ENCODE data around the gene LPAR5. TPM values are rescaled to one million over a fixed set of nuclear protein-coding genes. Genes with fewer than 3 reads are reported as not detected.
A peak's percentile ranks its signal among the peaks of the same experiment; 100 is the strongest.

LPAR5 gene
- total and polyA plus RNA-seq, 2 of the 13 experiments (the other 11 are each of a cell fraction or from before 2014, with no cell fraction given), result 0.09 to 0.32 TPM

DNA sequence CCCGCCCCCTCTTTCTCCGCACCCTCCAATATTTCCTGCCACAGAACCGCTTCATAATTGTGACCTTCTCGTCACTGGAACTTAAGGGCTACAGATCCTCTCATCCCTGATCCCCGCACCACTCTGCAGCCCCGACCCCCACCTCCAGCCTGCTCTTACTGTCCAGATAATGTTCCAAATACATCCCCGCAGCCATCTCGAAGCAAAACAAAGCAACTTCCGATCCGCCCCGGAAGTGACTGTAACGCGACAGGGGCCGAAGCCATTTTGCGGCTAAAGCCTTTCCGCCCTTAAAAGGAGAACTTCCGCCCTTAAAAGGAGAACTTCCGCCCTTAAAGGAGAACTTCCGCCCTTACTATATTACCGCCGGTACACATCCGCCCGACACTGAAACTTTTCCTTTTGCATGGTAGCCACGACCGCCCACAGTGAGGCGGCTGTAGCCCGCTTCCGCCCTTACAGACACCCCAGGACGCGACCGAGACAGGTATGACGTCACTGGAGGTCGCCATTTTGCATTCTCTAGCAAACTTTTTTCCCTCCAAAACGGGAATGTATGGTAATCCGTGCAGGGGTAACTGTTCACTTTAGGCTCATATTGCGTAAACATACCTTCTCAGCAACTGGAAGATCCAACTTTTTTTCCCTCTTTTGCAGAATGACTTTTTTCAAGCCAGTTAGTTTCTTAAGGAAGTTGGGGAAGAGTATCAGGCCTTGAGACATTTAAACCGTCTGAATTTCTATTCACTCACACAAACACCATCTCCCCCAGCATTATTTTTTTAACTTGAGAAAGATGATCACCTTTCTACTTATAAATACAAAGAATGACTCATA is 27.4 kb upstream of the LPAR5 start, which contains the start of gene ING4 (continued):
- no peak for TF ChIP-seq ZNF629 (CRISPR knock-in tag; conservative IDR thresholded peaks at IDR 0.05)
- TF ChIP-seq ZNF329 (CRISPR knock-in tag; IDR thresholded peaks at IDR 0.05; ENCODE audit: low read depth), result no peak
- peak; percentile 55; the same call in 1 of the 2 replicates for TF ChIP-seq ZFX (CRISPR knock-in tag; IDR thresholded peaks at IDR 0.05; ENCODE audit: low read depth)
- TF ChIP-seq ZBTB10 (CRISPR knock-in tag; IDR thresholded peaks at IDR 0.05; ENCODE audit: borderline replicate concordance), result peak; percentile 90; the same call in 1 of the 2 replicates
- no peak for TF ChIP-seq RFX3 (CRISPR knock-in tag; IDR thresholded peaks at IDR 0.05)
- TF ChIP-seq FOXK1 (CRISPR knock-in tag; IDR thresholded peaks at IDR 0.05; ENCODE audit: borderline replicate concordance, low read depth), result peak; percentile 98
- TF ChIP-seq ZNF234 (CRISPR knock-in tag; conservative IDR thresholded peaks at IDR 0.05), result no peak
- TF ChIP-seq PLSCR1 (CRISPR knock-in tag; IDR thresholded peaks at IDR 0.05; ENCODE audit: borderline replicate concordance), result no peak
- TF ChIP-seq IKZF1 (IDR thresholded peaks at IDR 0.05), result no peak
- no peak; the same call in 1 of the 2 replicates for TF ChIP-seq CBX5 (CRISPR knock-in tag; IDR thresholded peaks at IDR 0.05; ENCODE audit: borderline replicate concordance)
- TF ChIP-seq ZNF512B (CRISPR knock-in tag; IDR thresholded peaks at IDR 0.05; ENCODE audit: borderline replicate concordance), result no peak
- TF ChIP-seq ZNF350 (CRISPR knock-in tag; IDR thresholded peaks at IDR 0.05; ENCODE audit: borderline replicate concordance, low read depth), result peak; percentile 94; the same call in 1 of the 2 replicates
- TF ChIP-seq SP4 (CRISPR knock-in tag; IDR thresholded peaks at IDR 0.05), result peak; percentile 93
- TF ChIP-seq NONO (IDR thresholded peaks at IDR 0.05), result no peak
- TF ChIP-seq NONO (CRISPR knock-in tag; conservative IDR thresholded peaks at IDR 0.05), result peak; percentile 75
- TF ChIP-seq ELF3 (CRISPR knock-in tag; IDR thresholded peaks at IDR 0.05), result peak; percentile 79; the same call in 1 of the 2 replicates
- 0 out of 2 replicates have a peak, but pooled peaks have one; percentile 54 for TF ChIP-seq RFXANK (CRISPR knock-in tag; IDR thresholded peaks at IDR 0.05)
- TF ChIP-seq, protein P1, sequence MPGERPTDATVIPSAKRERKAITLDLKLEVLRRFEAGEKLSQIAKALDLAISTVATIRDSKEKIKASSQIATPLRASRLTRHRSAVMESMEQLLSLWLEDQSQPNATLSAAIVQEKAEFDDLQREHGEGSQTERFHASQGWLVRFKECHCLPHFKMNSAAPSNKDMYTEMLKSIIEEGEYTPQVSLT (CRISPR knock-in tag; IDR thresholded peaks at IDR 0.05; ENCODE audit: borderline replicate concordance, low read depth), result peak; percentile 85; the same call in 1 of the 2 replicates
- no peak for TF ChIP-seq ZNF563 (CRISPR knock-in tag; IDR thresholded peaks at IDR 0.05)
- TF ChIP-seq ISX (CRISPR knock-in tag; conservative IDR thresholded peaks at IDR 0.05), result no peak
- no peak for TF ChIP-seq STAT5B (CRISPR knock-in tag; IDR thresholded peaks at IDR 0.05)
- TF ChIP-seq ZSCAN20 (CRISPR knock-in tag; IDR thresholded peaks at IDR 0.05; ENCODE audit: borderline replicate concordance), result no peak
- no peak for TF ChIP-seq ZNF850 (CRISPR knock-in tag; conservative IDR thresholded peaks at IDR 0.05)
- peak; percentile 83; the same call in 1 of the 2 replicates for TF ChIP-seq ZSCAN31 (CRISPR knock-in tag; IDR thresholded peaks at IDR 0.05; ENCODE audit: low read depth)

All from HepG2 (cell line).